Common myeloid progenitor, CD34-positive (primary cell): ENCODE data around the gene CACNA1A.

ENCODE experiments used
- CTCF ChIA-PET: fragments of 350-600 bp; sonication (Branson Sonifier 250); formaldehyde crosslinking; loops from one replicate; lab custom pipeline; 2021; ENCODE audit warnings: antibody characterized with exemption; lab: Charles Lee
- POLR2A ChIA-PET: fragments of 350-600 bp; sonication (Branson Sonifier 250); formaldehyde crosslinking; loops from one replicate; lab custom pipeline; 2021; ENCODE audit warnings: antibody characterized with exemption; lab: Charles Lee
- DNase-seq, 3 donors: peaks; one replicate each; pipeline versions ENCODE4 v3.0.0 to v3.0.0-alpha.2; 2013
- H3K27ac ChIP-seq, 2 experiments: 1 replicate in 1 of 2; 2 replicates in 1 of 2; pipeline ENCODE4 v1.7.0; 2013; ENCODE audit warnings: inconsistent platforms in 2 of 2, low read length in 2 of 2, mild to moderate bottlenecking in 2 of 2, low read depth in 1 of 2, moderate library complexity in 1 of 2; ENCODE audit not compliant: severe bottlenecking in 2 of 2, insufficient read depth in 1 of 2, poor library complexity in 1 of 2
- H3K27me3 ChIP-seq, 5 experiments: replicated peaks in 2 of 5; 1 replicate in 3 of 5; 2 replicates in 2 of 5; pipeline versions ENCODE4 v1.6.1 to v1.7.0; 2013; ENCODE audit warnings: low read length in 4 of 5, mild to moderate bottlenecking in 2 of 5, moderate library complexity in 2 of 5, inconsistent platforms in 1 of 5; ENCODE audit not compliant: insufficient read depth in 5 of 5, control insufficient read depth in 4 of 5
- H3K36me3 ChIP-seq, 4 experiments: 1 replicate in 2 of 4; 2 replicates in 2 of 4; pipeline versions ENCODE4 v1.6.1 to v1.7.0; 2013; ENCODE audit warnings: low read length in 3 of 4, control low read depth in 1 of 4, mild to moderate bottlenecking in 1 of 4; ENCODE audit not compliant: control insufficient read depth in 4 of 4, insufficient read depth in 4 of 4
- H3K4me1 ChIP-seq, 4 experiments: 1 replicate in 3 of 4; 2 replicates in 1 of 4; pipeline versions ENCODE4 v1.6.1 to v1.7.1; 2013; ENCODE audit warnings: low read length in 3 of 4, mild to moderate bottlenecking in 3 of 4, control low read depth in 1 of 4, inconsistent platforms in 1 of 4, moderate library complexity in 1 of 4; ENCODE audit not compliant: control insufficient read depth in 4 of 4, insufficient read depth in 4 of 4; ENCODE audit errors: control extremely low read depth in 1 of 4
- H3K4me3 ChIP-seq, 7 experiments: 1 replicate in 4 of 7; 2 replicates in 3 of 7; pipeline versions ENCODE4 v1.5.1 to v1.7.0; 2013; ENCODE audit warnings: mild to moderate bottlenecking in 7 of 7, low read length in 6 of 7, moderate library complexity in 6 of 7, inconsistent platforms in 2 of 7, low read depth in 2 of 7, control low read depth in 1 of 7; ENCODE audit not compliant: insufficient read depth in 4 of 7, control insufficient read depth in 1 of 7; ENCODE audit errors: extremely low read depth in 1 of 7
- H3K9me3 ChIP-seq, 5 experiments: 1 replicate in 4 of 5; 2 replicates in 1 of 5; pipeline versions ENCODE4 v1.6.1 to v1.7.1; 2013; ENCODE audit warnings: low read length in 4 of 5, mild to moderate bottlenecking in 2 of 5, inconsistent platforms in 1 of 5, low read depth in 1 of 5, moderate library complexity in 1 of 5; ENCODE audit not compliant: control insufficient read depth in 4 of 5, insufficient read depth in 2 of 5; ENCODE audit errors: control extremely low read depth in 1 of 5
- WGBS: methylation state at CpG from one replicate; pipeline ENCODE4 v1.1.5; 2013; ENCODE audit not compliant: insufficient coverage; 5-methylcytosine and 5-hydroxymethylcytosine counted together

Gene CACNA1A

DNA sequence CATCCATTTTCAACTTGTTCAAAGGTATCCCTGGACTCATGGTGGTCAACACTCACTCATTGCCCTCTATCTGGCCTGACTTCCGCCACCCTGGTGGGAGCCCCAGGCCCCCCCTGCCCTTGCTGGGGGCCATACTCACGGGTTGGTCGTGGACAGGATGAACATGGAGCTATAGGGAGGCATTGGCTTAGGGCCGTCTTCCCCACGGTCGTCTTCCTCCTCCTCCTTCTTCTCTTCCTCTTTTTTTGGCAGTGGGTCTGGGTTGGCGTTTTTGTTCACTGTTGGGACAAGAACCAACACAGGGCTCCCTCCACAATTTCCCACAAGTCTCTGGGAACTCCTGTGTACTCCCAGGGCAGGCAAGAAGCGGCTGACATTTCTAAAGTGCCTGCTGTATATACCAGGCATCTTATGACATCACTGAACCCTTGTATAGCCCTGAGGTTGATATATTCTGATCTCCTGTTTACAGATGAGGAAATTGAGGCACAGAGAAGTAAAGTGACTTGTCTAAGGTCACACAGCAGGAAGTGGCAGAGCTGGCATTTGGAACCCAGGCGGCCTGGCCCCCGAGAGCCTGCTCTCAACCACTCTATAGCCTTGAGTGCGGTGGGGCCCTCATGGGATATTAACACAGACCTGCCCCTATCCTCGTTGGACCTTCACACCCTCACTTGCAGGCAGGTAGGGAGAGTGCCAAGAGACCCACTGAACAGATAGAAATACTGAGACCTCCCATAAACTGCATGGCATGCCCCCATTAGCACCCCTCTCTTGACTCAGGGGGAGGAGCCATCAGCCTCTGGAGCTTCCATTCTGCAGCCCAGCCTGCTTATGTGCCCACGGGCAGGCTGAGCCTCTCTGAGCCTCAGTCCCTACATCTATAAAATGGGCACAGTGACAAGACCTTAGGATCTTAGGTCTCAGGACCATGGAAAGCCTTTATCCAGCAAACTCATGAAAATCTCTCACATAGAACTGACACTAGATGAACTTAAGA, 221.1 kb downstream of the CACNA1A start:
- ChIA-PET POLR2A (no interaction called here), CTCF (no interaction called here)
- peak in 1 of 3 donors; percentile 30 for DNase-seq
- H3K4me3 ChIP-seq = no peak overlapping the region
- 39% methylated on average over 11 of the region's 13 CpGs for WGBS
- H3K36me3 ChIP-seq = no peaks in the 10 kb centered on the region
- peaks cover 0 to 8% (median 2%) of the 10 kb centered on the region in 4 experiments for H3K4me1 ChIP-seq
- H3K9me3 ChIP-seq = no peaks in the 10 kb centered on the region
- H3K27ac ChIP-seq = no peak overlapping the region
- peaks cover 0 to 5% (median 0%) of the 10 kb centered on the region in 5 experiments for H3K27me3 ChIP-seq

DNA sequence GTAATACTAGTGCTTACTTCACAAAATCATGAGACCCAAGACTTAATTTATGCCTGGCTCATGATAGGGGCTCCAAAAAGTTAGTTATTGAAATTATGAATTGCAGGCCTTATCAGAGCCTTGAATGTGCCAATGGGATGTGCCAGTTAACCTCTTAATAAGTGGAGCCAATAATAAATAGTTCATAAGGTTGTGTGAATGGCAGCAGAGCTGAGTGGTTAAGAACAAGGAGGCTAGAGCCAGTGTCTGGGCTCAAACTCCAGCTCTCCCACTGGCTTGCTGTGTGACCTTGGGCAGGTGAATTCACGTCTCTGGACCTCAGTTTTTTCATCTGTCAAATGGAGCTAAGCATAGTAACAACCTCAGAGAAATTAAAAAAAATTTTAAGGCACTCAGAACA, 222.4 kb downstream of the CACNA1A start:
- 60% methylated on average over 1 of the region's 1 CpG for WGBS
- ChIA-PET POLR2A (no interaction called here), CTCF (interaction anchor here (0.7 kb wide), 1 partner anchor 300 kb away, joined by 3 read pairs; no protein-coding TSS in a partner anchor)
- Histone ChIP-seq H3K27ac (no peak overlapping the region), H3K9me3 (no peaks in the 10 kb centered on the region), H3K36me3 (no peaks in the 10 kb centered on the region), H3K27me3 (peaks cover 0 to 5% (median 0%) of the 10 kb centered on the region in 5 experiments), H3K4me3 (no peak overlapping the region), H3K4me1 (peaks cover 0 to 8% (median 2%) of the 10 kb centered on the region in 4 experiments)
- DNase-seq = no peak

DNA sequence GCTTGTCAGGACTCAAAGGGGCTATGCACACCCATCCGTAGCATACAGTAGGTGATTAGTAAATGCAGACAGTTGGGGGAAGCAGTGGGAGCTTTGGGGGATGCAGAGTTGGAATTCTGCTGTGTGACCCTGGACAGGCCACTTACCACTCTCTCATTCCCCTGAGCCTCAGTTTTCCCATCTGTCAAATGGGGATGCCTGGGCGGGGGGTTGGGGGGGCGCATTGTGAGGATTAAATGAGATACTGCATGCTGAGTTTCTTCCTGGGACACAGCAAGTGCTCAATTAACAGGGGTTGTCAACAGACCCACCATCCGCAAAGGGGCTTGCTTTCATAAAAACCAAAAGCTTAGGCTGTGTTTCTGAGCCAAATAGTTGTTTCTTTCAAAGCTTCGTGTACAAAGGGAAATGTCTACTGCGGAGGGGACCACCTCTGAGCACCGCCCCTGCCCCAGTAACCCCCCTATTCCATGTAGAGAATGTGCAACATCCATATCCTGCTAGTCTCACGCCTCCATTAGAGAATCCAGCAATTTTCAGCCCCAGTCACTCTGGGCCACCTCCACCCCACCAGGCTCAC, 223.7 kb downstream of the CACNA1A start:
- Histone ChIP-seq H3K4me1 (peaks cover 0 to 9% (median 2%) of the 10 kb centered on the region in 4 experiments), H3K36me3 (no peaks in the 10 kb centered on the region), H3K9me3 (no peaks in the 10 kb centered on the region), H3K27ac (no peak overlapping the region), H3K27me3 (peaks cover 0 to 5% (median 0%) of the 10 kb centered on the region in 5 experiments), H3K4me3 (no peak overlapping the region)
- 98% methylated on average over 7 of the region's 8 CpGs for WGBS
- ChIA-PET CTCF (interaction anchor here (1.0 to 1.6 kb wide), 2 partner anchors 174 to 307 kb away, joined by 3 to 5 read pairs; no protein-coding TSS in a partner anchor), POLR2A (no interaction called here)
- no peak for DNase-seq

DNA sequence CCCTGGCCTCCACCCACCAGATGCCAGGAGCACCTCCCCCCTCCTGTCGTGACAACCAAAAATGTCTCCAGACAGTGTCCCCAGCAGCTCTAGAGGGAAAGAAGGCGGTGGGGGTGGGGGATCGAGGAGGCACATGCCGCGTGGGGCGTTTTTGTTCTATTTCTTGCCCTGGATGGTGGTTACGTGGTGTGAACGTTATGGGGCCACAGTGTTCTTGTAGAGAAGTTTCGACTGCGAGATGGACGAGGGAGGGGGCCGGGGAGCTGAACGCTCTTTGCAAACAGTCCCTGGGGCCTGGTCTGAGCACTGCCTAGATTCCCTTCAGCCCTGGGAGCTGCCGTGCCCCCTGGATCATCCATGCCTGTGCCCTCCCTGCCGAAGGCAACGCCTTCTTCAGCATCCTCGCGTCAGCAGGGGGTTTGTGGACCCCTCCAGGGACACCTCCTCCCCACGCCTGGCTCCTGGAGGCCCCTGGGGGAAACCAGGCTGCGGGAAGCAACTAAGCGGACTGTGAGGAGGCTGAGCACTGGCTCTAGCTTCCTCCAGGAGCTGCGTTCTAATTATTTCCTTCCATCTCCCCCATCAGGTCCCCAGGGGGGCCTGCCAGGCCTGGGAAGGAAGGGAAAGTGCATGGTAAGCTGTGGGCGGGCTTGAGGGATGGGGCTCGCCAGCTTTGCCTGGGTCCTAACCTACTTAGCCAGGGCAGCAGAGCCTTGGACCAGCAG, 224.6 kb downstream of the CACNA1A start:
- H3K4me3 ChIP-seq = peak overlapping the region in 1 of 7 experiments; percentile 23
- H3K27ac ChIP-seq = no peak overlapping the region
- CTCF ChIA-PET = interaction anchor here (0.8 to 1.6 kb wide), 4 partner anchors 10 to 320 kb away, joined by 3 to 5 read pairs (median 3); no protein-coding TSS in a partner anchor
- peaks cover 0 to 5% (median 0%) of the 10 kb centered on the region in 5 experiments for H3K27me3 ChIP-seq
- 30% methylated on average over 18 of the region's 24 CpGs for WGBS
- H3K4me1 ChIP-seq = peaks cover 0 to 13% (median 6%) of the 10 kb centered on the region in 4 experiments
- H3K9me3 ChIP-seq = no peaks in the 10 kb centered on the region
- POLR2A ChIA-PET = interaction anchor here (0.5 to 0.6 kb wide), 2 partner anchors 301 to 551 kb away, joined by 3 to 4 read pairs; no protein-coding TSS in a partner anchor
- no peaks in the 10 kb centered on the region for H3K36me3 ChIP-seq
- DNase-seq = no peak

DNA sequence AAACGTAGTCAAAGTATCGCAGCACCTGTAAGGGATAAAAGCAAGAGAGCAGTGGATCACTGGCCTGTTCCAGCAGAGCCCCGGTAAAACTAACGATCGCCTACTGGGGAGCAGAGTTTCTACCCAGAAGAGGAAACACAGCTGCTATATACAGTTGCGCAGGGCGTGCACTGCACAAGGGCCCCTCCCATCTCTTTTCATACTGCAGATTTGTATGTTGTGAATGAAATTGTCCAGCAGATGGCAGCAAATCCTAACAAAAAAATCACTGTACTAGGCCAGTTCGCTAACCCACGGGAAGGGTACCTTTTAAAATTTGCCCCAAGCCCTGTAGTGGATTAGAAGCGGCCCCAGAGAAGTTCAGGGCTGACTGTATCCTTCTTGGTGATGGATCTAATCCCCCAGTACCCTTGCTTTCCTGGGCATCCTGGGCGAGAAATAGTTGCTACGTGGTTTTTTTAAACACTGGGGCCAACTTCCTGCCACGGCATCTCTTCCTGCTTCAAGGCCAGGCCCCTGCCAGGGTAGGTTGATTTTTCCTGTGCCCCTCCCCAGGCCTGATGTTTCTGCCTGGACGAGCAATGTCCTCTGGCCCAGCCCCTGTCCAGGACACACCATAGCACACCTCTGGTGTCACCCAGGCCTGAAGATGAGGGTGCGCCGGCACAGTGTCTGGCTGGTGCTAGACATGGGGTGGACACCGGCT, 229.0 kb downstream of the CACNA1A start:
- Histone ChIP-seq H3K36me3 (no peaks in the 10 kb centered on the region), H3K9me3 (peaks cover 0 to 1% (median 0%) of the 10 kb centered on the region in 5 experiments), H3K27me3 (peaks cover 0 to under 1% (median 0%) of the 10 kb centered on the region in 5 experiments), H3K27ac (no peak overlapping the region), H3K4me3 (peak overlapping the region in 3 of 7 experiments; percentile 17 to 60 (median 50)), H3K4me1 (peaks cover 0 to 10% (median 6%) of the 10 kb centered on the region in 4 experiments)
- peak; percentile 83 to 90 (median 85) for DNase-seq
- WGBS = 44% methylated on average over 13 of the region's 17 CpGs
- ChIA-PET CTCF (interaction anchor here (0.7 to 2.2 kb wide), 14 partner anchors 9 to 323 kb away, joined by 3 to 24 read pairs (median 4); no protein-coding TSS in a partner anchor), POLR2A (no interaction called here)
